SU-DHL-6 (cell line): ENCODE data around the gene KCNB1.

ENCODE experiments used
- CTCF ChIP-seq: fragments of 200-600 bp; sonication (generic); IDR thresholded peaks from one replicate; pipeline ENCODE4 v1.5.1; 2017; ENCODE audit warnings: antibody characterized with exemption, mild to moderate bottlenecking, low read length, moderate library complexity; ENCODE audit not compliant: insufficient read depth, poor library complexity, severe bottlenecking
- EZH2phosphoT487 ChIP-seq: fragments of 200-600 bp; sonication (generic), shearing (Covaris generic); conservative IDR thresholded peaks from 2 replicates; pipeline ENCODE4 v1.6.1; 2018; ENCODE audit warnings: mild to moderate bottlenecking, antibody characterized with exemption, low read length, moderate library complexity, mixed read lengths

- TF ChIP-seq CTCF (no peak), EZH2phosphoT487 (no peak)
Observed at GRCh38 chr20:49415005-49415667, 67.3 kb downstream of the KCNB1 start.
